ENCODE results near the gene MSI2. TPM values are rescaled to one million over a fixed set of nuclear protein-coding genes. Genes with fewer than 3 reads are reported as not detected.

Gene MSI2
- total RNA-seq, 2 experiments from 2014 or later = 131 to 164 TPM

DNA sequence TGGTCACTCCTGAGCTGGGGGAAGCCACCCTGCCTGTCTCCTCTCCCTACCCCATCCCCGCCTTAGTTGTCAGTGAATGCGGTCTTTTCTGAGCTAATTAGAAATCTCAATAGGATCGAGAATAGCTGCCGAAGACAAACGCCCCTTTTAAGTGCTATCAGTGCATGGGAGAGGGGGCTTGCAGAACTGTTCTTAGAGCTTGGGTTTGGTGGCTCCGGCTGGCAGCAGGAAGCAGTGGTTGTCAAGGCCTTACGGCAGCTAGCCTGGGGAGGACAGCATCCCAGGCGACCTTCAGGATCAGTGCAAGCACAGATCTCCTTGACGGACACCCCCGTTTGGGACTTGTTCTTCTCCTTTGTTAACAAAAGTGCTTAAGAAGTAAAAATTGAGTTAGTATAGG, 293.7 kb downstream of the MSI2 start:
- intact Hi-C loops (cut with micrococcal nuclease; ENCODE audit: unreplicated experiment) = loop anchor here (2.0 to 10.0 kb wide), 4 partner anchors 187 to 782 kb away; partner anchors contain the start of gene SRSF1

DNA sequence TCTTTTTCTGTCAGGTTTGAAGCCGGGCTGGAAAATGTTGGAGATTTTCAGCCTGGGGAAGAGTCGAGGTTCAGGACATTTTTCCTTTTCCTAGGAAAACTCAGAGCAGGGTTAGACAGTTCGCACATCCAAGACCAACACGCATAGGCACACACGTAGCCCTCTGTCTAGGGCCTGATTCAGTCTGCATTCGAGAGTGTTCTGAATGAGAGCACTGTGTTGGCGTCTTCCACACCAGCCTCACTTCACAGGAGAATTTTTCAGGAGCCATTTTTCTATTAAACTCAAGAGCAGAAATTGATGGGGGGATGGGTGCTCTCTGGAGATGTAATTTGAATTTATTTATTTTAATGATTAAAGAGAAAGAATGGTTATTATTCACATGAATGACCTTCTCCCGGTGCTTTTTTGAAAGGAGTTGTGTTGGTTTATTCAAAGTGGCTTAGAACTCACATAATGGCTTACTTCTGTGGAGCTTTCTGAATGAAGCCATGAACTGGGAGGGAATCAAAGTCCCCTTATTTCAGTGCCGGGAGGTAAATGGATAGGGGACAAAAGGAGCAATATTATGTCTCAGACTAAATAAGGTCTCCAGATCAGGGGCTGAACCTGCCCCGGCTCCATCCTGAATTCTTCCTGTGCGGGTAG, 294.5 kb downstream of the MSI2 start:
- no peaks in the 10 kb centered on the region for H4K20me1 ChIP-seq (ENCODE audit: insufficient read depth, low read length)
- TF ChIP-seq, protein P1, sequence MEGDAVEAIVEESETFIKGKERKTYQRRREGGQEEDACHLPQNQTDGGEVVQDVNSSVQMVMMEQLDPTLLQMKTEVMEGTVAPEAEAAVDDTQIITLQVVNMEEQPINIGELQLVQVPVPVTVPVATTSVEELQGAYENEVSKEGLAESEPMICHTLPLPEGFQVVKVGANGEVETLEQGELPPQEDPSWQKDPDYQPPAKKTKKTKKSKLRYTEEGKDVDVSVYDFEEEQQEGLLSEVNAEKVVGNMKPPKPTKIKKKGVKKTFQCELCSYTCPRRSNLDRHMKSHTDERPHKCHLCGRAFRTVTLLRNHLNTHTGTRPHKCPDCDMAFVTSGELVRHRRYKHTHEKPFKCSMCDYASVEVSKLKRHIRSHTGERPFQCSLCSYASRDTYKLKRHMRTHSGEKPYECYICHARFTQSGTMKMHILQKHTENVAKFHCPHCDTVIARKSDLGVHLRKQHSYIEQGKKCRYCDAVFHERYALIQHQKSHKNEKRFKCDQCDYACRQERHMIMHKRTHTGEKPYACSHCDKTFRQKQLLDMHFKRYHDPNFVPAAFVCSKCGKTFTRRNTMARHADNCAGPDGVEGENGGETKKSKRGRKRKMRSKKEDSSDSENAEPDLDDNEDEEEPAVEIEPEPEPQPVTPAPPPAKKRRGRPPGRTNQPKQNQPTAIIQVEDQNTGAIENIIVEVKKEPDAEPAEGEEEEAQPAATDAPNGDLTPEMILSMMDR (conservative IDR thresholded peaks at IDR 0.05; ENCODE audit: low read length) = no peak
- TF ChIP-seq EZH2phosphoT487 (IDR thresholded peaks at IDR 0.05; ENCODE audit: borderline replicate concordance, low read depth, low read length) = no peak
- H3K9me3 ChIP-seq (ENCODE audit: low read length) = no peaks in the 10 kb centered on the region
- peaks cover 30% of the 10 kb centered on the region; the same call in 1 of the 2 replicates for H3K79me2 ChIP-seq (ENCODE audit: insufficient read depth, low read depth, low read length)
- CTCF ChIA-PET (ENCODE audit: unreplicated experiment) = interaction anchor here (1.0 kb wide), 3 partner anchors 47 to 293 kb away, joined by 3 to 6 read pairs (median 5); no protein-coding TSS in a partner anchor
- TSS peak; percentile 95 for BruUV-seq (replicated peaks)
- H2AFZ ChIP-seq (ENCODE audit: low read length) = no peak overlapping the region
- peak; percentile 59 for DNase-seq (ENCODE audit: low spot score)
- H3K9me2 ChIP-seq (ENCODE audit: insufficient read depth, low read length) = no peaks in the 10 kb centered on the region
- H3K4me1 ChIP-seq (ENCODE audit: insufficient read depth, low read length, poor library complexity, severe bottlenecking) = peaks cover 93% of the 10 kb centered on the region
- H3K4me2 ChIP-seq (ENCODE audit: low read length) = peak overlapping the region; percentile 79
- intact Hi-C loops (cut with micrococcal nuclease; ENCODE audit: unreplicated experiment) = loop anchor here (1.0 to 10.0 kb wide), 8 partner anchors 79 to 782 kb away; partner anchors contain the start of gene SRSF1
- H3K36me3 ChIP-seq (ENCODE audit: insufficient read depth, low read length) = peaks cover 20% of the 10 kb centered on the region; the same call in 1 of the 2 replicates
- peak overlapping the region; percentile 99 for H3K27ac ChIP-seq (ENCODE audit: low read depth, low read length, poor library complexity, severe bottlenecking)
- peak overlapping the region; percentile 84 for H3K4me3 ChIP-seq (ENCODE audit: low read depth, low read length, poor library complexity, severe bottlenecking)
- POLR2A ChIA-PET = interaction anchor here (0.6 to 6.1 kb wide), 22 partner anchors 10 to 1023 kb away, joined by 3 to 38 read pairs (median 5); no protein-coding TSS in a partner anchor

More for the DNA sequence above, 293.7 kb downstream of the MSI2 start:
- POLR2A ChIA-PET = interaction anchor here (0.5 to 6.1 kb wide), 24 partner anchors 8 to 293 kb away, joined by 3 to 38 read pairs (median 5); no protein-coding TSS in a partner anchor
- TF ChIP-seq, protein P1 (conservative IDR thresholded peaks at IDR 0.05; ENCODE audit: low read length) = no peak
- TF ChIP-seq EZH2phosphoT487 (IDR thresholded peaks at IDR 0.05; ENCODE audit: borderline replicate concordance, low read depth, low read length) = no peak
- Histone ChIP-seq H3K9me2 (ENCODE audit: insufficient read depth, low read length) (no peaks in the 10 kb centered on the region), H4K20me1 (ENCODE audit: insufficient read depth, low read length) (no peaks in the 10 kb centered on the region), H3K27ac (ENCODE audit: low read depth, low read length, poor library complexity, severe bottlenecking) (peak overlapping the region; percentile 99), H3K36me3 (ENCODE audit: insufficient read depth, low read length) (peaks cover 20% of the 10 kb centered on the region; the same call in 1 of the 2 replicates), H3K4me3 (ENCODE audit: low read depth, low read length, poor library complexity, severe bottlenecking) (peak overlapping the region; percentile 84), H3K9me3 (ENCODE audit: low read length) (no peaks in the 10 kb centered on the region), H3K79me2 (ENCODE audit: insufficient read depth, low read depth, low read length) (peaks cover 30% of the 10 kb centered on the region; the same call in 1 of the 2 replicates), H3K4me1 (ENCODE audit: insufficient read depth, low read length, poor library complexity, severe bottlenecking) (peaks cover 93% of the 10 kb centered on the region), H3K4me2 (ENCODE audit: low read length) (peak overlapping the region; percentile 79), H2AFZ (ENCODE audit: low read length) (no peak overlapping the region)
- peak; percentile 66 for DNase-seq (ENCODE audit: low spot score)
- CTCF ChIA-PET (ENCODE audit: unreplicated experiment) = interaction anchor here (0.7 to 1.1 kb wide), 5 partner anchors 28 to 307 kb away, joined by 3 to 6 read pairs (median 4); no protein-coding TSS in a partner anchor
- no TSS peak for BruUV-seq (replicated peaks)
